ENCODE results near the gene MAML1.

- TF ChIP-seq, protein P1, sequence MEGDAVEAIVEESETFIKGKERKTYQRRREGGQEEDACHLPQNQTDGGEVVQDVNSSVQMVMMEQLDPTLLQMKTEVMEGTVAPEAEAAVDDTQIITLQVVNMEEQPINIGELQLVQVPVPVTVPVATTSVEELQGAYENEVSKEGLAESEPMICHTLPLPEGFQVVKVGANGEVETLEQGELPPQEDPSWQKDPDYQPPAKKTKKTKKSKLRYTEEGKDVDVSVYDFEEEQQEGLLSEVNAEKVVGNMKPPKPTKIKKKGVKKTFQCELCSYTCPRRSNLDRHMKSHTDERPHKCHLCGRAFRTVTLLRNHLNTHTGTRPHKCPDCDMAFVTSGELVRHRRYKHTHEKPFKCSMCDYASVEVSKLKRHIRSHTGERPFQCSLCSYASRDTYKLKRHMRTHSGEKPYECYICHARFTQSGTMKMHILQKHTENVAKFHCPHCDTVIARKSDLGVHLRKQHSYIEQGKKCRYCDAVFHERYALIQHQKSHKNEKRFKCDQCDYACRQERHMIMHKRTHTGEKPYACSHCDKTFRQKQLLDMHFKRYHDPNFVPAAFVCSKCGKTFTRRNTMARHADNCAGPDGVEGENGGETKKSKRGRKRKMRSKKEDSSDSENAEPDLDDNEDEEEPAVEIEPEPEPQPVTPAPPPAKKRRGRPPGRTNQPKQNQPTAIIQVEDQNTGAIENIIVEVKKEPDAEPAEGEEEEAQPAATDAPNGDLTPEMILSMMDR (IDR thresholded peaks at IDR 0.05) = no peak
- no peak for TF ChIP-seq POLR2AphosphoS5 (IDR thresholded peaks at IDR 0.05)
Observed at GRCh38 chr5:179803651-179804554, 71.3 kb downstream of the MAML1 start.
